AG08396 (cell line): ENCODE measurements around the gene VMAC.
"Not testable (repeated sequence)": the region's sequence is repeated elsewhere in the genome, so short reads cannot be mapped to it uniquely, and the experiment has no call there.

Source experiments
- DNase-seq: peaks from one replicate; pipeline ENCODE4 v3.0.0; 2012; ENCODE audit warnings: low spot score, mixed read lengths

The VMAC gene, protein sequence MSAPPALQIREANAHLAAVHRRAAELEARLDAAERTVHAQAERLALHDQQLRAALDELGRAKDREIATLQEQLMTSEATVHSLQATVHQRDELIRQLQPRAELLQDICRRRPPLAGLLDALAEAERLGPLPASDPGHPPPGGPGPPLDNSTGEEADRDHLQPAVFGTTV

GRCh38 chr19:5904352-5905113, at the start of gene VMAC:
VMAC (plus strand) TSS chr19:5904872; CDS start chr19:5904891, 19 bp downstream.
- peak; percentile 99 for DNase-seq

GRCh38 chr19:5855151-5855550, 49.5 kb upstream of the VMAC start:
- DNase-seq, result not testable (repeated sequence)

GRCh38 chr19:5857203-5858081, 47.2 kb upstream of the VMAC start:
- no peak for DNase-seq

- DNase-seq, result no peak
These were observed 41.5 kb upstream of the VMAC start for GRCh38 chr19:5863030-5863665.

GRCh38 chr19:5864013-5864720, 40.5 kb upstream of the VMAC start:
- no peak for DNase-seq

DNA sequence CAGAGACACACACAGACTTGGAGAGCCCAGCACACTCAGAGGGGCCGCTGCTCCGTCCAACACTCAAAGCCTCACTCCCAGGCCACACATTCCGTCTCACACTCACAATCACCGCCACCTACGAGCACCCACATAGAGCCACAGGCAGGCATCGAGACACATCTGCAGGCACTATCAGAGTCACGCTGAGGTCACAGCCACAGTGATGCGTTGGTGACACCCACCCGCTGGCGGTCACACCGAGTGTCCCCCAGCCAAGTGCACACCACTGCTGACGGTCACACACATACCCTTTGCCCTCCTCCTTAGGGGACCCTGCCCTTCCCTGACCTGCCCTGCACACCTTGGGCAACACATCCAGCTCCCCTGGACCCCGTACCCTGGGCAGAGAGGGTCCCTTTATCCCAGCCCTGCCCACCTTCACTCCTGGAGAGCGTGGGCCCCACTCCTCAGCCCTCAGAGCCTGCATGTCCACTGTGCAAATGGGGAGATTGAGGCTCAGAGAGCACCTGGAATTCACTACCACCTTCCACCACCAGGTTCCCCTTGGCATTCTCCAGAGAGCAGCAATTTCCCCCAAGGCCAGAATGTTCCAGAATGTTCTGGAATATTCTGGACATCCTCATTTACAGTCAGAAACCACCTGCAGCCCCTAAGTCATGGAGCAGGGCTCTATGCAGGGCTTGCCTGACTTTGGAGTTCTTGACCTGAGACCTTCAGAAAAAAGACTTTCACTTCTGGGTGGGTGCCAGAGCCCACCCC, 39.8 kb upstream of the VMAC start:
- no peak for DNase-seq

DNA sequence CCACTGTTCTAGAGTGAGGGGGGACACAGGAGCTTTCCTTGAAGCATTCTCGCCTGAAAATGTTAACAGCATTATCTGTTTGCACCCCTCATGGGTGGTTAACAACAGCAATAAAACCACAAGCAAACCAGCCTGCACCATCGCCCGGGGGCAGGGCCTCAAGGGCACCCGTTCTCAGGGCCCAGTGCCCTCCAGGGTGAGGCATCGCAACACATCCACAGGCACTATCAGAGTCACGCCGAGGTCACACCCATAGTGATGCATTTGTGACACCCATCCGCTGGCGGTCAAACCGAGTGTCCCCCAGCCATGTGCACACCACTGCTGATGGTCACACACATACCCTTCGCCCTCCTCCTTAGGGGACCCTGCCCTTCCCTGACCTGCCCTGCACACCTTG, 38.9 kb upstream of the VMAC start:
- DNase-seq, result no peak

DNA sequence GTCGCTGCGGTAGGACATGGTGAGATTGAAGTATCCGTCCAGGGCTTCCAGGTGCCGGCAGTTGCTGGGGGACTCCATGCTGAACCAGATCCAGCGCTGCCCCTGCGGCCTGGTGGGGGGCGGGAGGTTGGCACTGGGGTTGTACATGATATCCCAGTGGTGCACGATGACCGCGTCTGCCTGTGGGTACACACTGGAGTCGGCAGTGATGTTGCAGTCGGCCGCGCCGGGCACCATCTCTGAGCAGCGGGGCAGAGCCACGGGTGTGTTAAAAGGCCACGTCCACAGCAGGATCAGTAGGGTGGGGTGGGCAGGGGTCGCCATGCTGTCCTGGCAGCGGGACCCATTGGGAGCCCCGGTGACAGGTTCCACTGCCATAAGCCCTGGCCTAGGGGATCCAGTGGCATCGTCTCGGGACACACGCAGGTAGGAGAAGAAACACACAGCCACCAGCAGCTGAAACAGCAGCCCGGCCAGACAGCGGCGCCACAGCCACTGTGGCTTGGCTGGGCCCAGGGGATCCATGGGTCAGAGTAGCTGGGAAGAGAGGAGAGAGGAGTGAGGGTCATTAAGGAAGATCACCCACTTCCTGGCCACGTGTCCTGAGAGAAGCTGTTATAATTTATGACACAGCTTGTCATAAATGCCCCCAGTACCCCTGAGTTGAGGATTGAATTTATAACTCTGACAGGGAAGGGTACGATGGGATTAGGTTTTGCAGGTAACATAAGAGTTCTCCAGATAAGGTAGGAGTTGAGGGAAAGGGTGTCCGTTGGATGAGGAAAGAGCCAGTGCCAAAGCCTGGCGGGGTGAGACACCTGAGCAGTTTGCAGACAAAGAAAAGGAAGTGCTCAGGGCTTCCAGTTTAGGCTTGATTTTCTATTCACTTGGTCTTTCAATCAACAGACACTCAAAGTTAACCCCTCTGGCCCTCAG, 37.2 kb upstream of the VMAC start:
- DNase-seq, result no peak

DNA sequence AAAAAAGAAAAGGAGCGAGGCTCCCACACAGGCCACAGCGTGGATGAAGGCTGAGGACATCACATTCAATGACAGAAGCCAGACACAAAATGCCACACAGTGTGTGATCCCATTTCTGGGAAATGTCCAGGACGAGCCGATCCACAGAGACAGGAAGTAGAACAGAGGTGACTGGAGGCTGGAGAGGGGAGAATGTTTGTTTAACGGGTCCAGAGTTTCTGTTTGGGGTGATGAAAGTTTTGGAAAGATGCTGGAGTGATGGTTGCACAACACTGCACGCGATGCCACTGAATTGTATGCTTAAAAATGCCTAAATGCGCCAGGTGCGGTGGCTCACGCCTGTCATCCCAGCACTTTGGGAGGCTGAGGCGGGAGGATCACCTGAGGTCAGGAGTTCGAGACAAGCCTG, 33.7 kb upstream of the VMAC start:
- no peak for DNase-seq

- DNase-seq, result no peak
These were observed 31.0 kb upstream of the VMAC start for GRCh38 chr19:5873617-5874199.

DNA sequence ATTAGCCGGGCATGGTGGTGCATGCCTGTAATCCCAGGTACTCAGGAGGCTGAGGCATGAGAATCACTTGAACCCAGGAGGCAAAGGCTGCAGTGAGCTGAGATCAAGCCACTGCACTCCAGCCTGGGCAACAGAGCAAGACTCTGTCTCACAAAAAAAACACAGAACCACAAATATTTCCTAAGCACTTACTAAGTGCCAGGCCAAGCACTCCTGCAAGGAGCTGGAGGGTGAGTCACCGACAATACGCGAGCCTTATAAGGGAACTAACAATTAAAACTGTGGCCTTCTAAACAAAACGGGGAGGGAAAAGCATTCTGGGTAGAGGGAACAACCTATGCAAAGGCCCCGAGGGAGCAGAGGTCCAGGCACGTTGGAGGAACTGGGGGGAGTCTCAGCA, 30.2 kb upstream of the VMAC start:
- DNase-seq, result not testable (repeated sequence)

DNA sequence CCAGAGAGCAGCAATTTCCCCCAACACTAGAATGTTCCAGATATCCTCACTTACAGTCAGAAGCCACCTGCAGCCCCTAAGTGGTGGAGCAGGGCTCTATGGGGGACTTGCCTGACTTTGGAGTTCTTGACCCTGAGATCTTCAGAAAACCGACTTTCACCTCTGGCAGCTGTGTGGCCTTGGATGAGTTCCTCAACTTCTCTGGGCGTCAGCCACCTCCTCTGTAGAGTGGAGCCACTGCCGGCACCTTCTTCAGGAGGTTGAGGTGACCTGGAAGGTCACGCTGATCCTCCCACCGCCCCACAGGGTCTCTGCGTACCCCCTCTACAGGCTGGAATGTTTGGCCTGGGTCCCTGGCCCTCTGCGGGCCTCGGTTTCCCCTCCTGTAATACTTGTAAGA, 27.2 kb upstream of the VMAC start:
- DNase-seq, result no peak

DNA sequence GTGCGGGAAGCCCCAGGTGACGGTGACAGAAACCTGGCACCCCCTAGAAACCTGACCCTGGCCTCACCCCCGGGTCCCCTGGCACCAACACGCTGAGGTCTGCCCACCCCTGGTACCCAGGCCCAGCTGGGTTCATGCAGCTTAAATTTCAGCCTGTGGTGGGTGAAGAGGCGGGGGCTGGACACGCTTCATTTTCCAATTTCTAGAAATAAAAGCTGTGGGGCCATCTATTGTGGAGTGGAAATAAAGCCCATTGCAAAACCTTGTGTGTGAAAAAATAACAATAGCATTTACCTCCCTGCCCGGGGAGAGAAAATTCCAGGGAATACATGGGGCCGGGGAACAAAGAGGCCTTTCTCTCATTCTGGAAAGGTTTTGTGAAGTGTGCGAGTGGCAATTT, 26.8 kb upstream of the VMAC start:
- DNase-seq, result no peak

DNA sequence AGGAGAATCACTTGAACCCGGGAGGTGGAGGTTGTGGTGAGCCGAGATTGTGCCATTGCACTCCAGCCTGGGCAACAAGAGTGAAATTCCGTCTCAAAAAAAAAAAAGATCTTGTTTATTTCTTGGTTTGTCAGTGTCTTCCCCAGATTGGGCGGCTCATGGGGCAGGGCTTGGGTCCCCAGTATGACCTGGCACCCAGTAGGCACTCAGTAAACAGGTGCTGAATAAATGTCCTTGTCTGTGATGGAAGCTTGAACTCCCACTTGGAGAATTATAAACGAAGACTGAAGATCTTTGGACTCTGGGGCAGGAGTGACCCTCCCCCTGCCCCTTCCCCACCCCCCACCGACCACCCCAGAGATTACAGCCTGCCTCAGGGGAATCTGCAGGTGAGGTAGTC, 24.5 kb upstream of the VMAC start:
- DNase-seq, result no peak

- DNase-seq, result peak; percentile 87
These were observed 24.0 kb upstream of the VMAC start for GRCh38 chr19:5880604-5881078.

DNA sequence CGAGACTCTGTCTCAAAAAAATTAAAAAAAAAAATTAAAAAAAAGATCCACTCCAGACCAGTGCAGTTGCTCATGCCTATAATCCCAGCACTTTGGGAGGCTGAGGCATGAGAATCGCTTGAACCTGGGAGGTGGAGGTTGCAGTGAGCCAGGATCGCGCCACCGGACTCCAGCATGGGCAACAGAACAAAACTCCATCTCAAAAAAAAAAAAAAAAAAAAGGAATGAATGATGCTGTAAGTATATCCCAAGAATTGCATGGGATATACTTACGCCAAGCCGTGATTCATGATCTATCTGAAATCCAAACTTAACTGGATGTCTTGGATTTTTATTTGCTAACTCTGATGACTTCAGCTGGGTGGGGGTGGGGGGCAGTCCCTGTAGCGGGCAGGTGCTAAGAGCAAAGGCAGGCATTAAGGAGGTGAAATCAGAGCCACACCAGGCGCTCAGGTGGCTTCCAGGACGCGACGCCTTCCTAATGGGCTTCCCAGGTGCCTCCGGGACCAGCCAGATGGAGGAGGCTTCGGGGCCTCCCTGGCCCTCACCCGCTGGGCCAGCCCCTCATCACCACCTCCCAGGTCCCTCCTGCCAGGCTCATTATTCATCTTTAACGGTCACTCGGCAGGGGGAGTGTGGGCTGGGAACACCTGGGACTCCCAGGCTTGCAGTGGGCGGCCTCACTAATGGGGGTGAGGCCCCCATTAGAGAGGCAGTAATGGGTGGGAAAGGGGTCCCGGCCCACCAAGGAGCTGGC, 23.0 kb upstream of the VMAC start:
- no peak for DNase-seq

- DNase-seq, result no peak
These were observed 22.2 kb upstream of the VMAC start for GRCh38 chr19:5882421-5882968.
